Measurements from ENCODE around the gene SDC3. TPM values are rescaled to one million over a fixed set of nuclear protein-coding genes. Genes with fewer than 3 reads are reported as not detected.

Gene SDC3
- polyA plus RNA-seq, 3 donors, result 0.05 to 1.2 (median 0.12) TPM

GRCh38 chr1:30912224-30912623 lies 3.7 kb upstream of the SDC3 start:
- Mint-ChIP-seq H3K36me3 (peaks cover 12 to 14% of the 10 kb centered on the region in 2 donors), H3K27ac (peak overlapping the region in 5 of 7 donors; percentile 26 to 89 (median 76)), H3K4me3 (no peak overlapping the region), H3K9me3 (peaks cover 0 to 13% (median 6%) of the 10 kb centered on the region in 7 donors), H3K4me1 (peaks cover 66% of the 10 kb centered on the region), H3K27me3 (ENCODE audit: low read depth in 3 of 3) (peaks cover 22 to 28% (median 23%) of the 10 kb centered on the region in 3 donors)
- Histone ChIP-seq H3K4me3 (replicated peaks in 1 of 3; ENCODE audit: low read depth in 2 of 3, low read length in 3 of 3) (peak overlapping the region in 1 of 3 experiments; percentile 38), H2AFZ (ENCODE audit: insufficient read depth, low read depth, low read length, poor library complexity, severe bottlenecking) (no peak overlapping the region), H3K4me1 (ENCODE audit: control insufficient read depth in 1 of 2, insufficient read depth in 2 of 2, low read length in 2 of 2) (peaks cover 68% of the 10 kb centered on the region in 2 donors), H4K20me1 (ENCODE audit: insufficient read depth, low read length) (peaks cover 5% of the 10 kb centered on the region), H3K27ac (ENCODE audit: low read depth in 1 of 2, low read length in 2 of 2) (peak overlapping the region in 1 of 2 donors; percentile 52), H3K79me2 (ENCODE audit: insufficient read depth, low read length) (no peaks in the 10 kb centered on the region), H3K9ac (ENCODE audit: insufficient read depth, low read length, poor library complexity, severe bottlenecking) (no peak overlapping the region), H3K9me3 (replicated peaks in 1 of 2; ENCODE audit: control insufficient read depth in 1 of 2, insufficient read depth in 1 of 2, low read length in 2 of 2) (no peaks in the 10 kb centered on the region), H3K27me3 (ENCODE audit: control insufficient read depth in 2 of 2, insufficient read depth in 2 of 2, low read length in 2 of 2) (peaks cover 8 to 19% of the 10 kb centered on the region in 2 donors), H3K36me3 (replicated peaks in 1 of 2; ENCODE audit: control insufficient read depth in 1 of 2, insufficient read depth in 2 of 2, low read length in 2 of 2) (no peaks in the 10 kb centered on the region), H3K4me2 (replicated peaks; ENCODE audit: extremely low read depth, low read length, poor library complexity, severe bottlenecking) (no peak overlapping the region)
- peak in 1 of 3 donors; percentile 19 for DNase-seq
- intact Hi-C loops (cut with micrococcal nuclease), result loop anchor here (5.0 kb wide), 2 partner anchors 130 to 195 kb away; no protein-coding TSS in a partner anchor
- no peak for TF ChIP-seq CTCF (IDR thresholded peaks at IDR 0.05)
- 96% methylated on average over 4 of the region's 6 CpGs for WGBS (ENCODE audit: insufficient coverage)

- intact Hi-C loops (cut with micrococcal nuclease), result loop anchor here (1.0 to 5.0 kb wide), 4 partner anchors 107 to 194 kb away; no protein-coding TSS in a partner anchor
- H3K4me3 Mint-ChIP-seq, result peak overlapping the region in 1 of 2 donors; percentile 60
- H3K4me1 ChIP-seq (ENCODE audit: control insufficient read depth in 1 of 2, insufficient read depth in 2 of 2, low read length in 2 of 2), result peaks cover 68% of the 10 kb centered on the region in 2 donors
- peak overlapping the region in 3 of 7 donors; percentile 26 to 56 (median 31) for H3K27ac Mint-ChIP-seq
- 38% methylated on average over 8 of the region's 9 CpGs for whole genome bisulfite sequencing (ENCODE audit: insufficient coverage)
- no peak overlapping the region for H2AFZ ChIP-seq (ENCODE audit: insufficient read depth, low read depth, low read length, poor library complexity, severe bottlenecking)
- H3K27me3 Mint-ChIP-seq (ENCODE audit: low read depth in 3 of 3), result peaks cover 30 to 37% (median 31%) of the 10 kb centered on the region in 3 donors
- H3K36me3 ChIP-seq (replicated peaks in 1 of 2; ENCODE audit: control insufficient read depth in 1 of 2, insufficient read depth in 2 of 2, low read length in 2 of 2), result no peaks in the 10 kb centered on the region
- H3K4me2 ChIP-seq (replicated peaks; ENCODE audit: extremely low read depth, low read length, poor library complexity, severe bottlenecking), result no peak overlapping the region
- H3K9me3 ChIP-seq (replicated peaks in 1 of 2; ENCODE audit: control insufficient read depth in 1 of 2, insufficient read depth in 1 of 2, low read length in 2 of 2), result peaks cover 0 to 3% of the 10 kb centered on the region in 2 donors
- H3K9ac ChIP-seq (ENCODE audit: insufficient read depth, low read length, poor library complexity, severe bottlenecking), result no peak overlapping the region
- H3K9me3 Mint-ChIP-seq, result peaks cover 0 to 14% (median 7%) of the 10 kb centered on the region in 7 donors
- H4K20me1 ChIP-seq (ENCODE audit: insufficient read depth, low read length), result peaks cover 7% of the 10 kb centered on the region
- H3K4me1 Mint-ChIP-seq, result peaks cover 67% of the 10 kb centered on the region
- H3K36me3 Mint-ChIP-seq, result peaks cover 13 to 15% of the 10 kb centered on the region in 2 donors
- TF ChIP-seq CTCF (IDR thresholded peaks at IDR 0.05), result peak; percentile 82
- no peaks in the 10 kb centered on the region for H3K79me2 ChIP-seq (ENCODE audit: insufficient read depth, low read length)
- DNase-seq, result peak; percentile 60 to 76 (median 72)
- H3K27ac ChIP-seq (ENCODE audit: low read depth in 1 of 2, low read length in 2 of 2), result no peak overlapping the region
- peaks cover 14 to 28% of the 10 kb centered on the region in 2 donors for H3K27me3 ChIP-seq (ENCODE audit: control insufficient read depth in 2 of 2, insufficient read depth in 2 of 2, low read length in 2 of 2)
- H3K4me3 ChIP-seq (replicated peaks in 1 of 3; ENCODE audit: low read depth in 2 of 3, low read length in 3 of 3), result peak overlapping the region in 1 of 3 experiments; percentile 18
Measured at GRCh38 chr1:30911059-30911954, 2.7 kb upstream of the SDC3 start.

Data from CD14-positive monocyte (primary cell).